Osteoblast (primary cell): Measurements from ENCODE around the gene ABLIM2. TPM values are rescaled to one million over a fixed set of nuclear protein-coding genes. Genes with fewer than 3 reads are reported as not detected.

Source experiments
- DNase-seq: peaks from one replicate; pipeline ENCODE4 v3.0.0; 2011; ENCODE audit warnings: low spot score, mixed read lengths; ENCODE audit not compliant: insufficient read length; ENCODE audit errors: missing footprints
- H2AFZ ChIP-seq: 2 replicates; pipeline ENCODE4 v1.6.0; 2011; ENCODE audit warnings: mild to moderate bottlenecking, low read length
- H3K27ac ChIP-seq: 2 replicates; pipeline ENCODE4 v1.5.1; 2011; ENCODE audit warnings: mild to moderate bottlenecking, low read depth, low read length, moderate library complexity
- H3K27me3 ChIP-seq: 2 replicates; pipeline ENCODE4 v1.6.0; 2012; ENCODE audit warnings: mild to moderate bottlenecking, control low read depth, inconsistent platforms, low read length, moderate library complexity; ENCODE audit not compliant: insufficient read depth
- H3K36me3 ChIP-seq: 2 replicates; pipeline ENCODE4 v1.5.1; 2011; ENCODE audit warnings: mild to moderate bottlenecking, low read length, control low read depth, moderate library complexity; ENCODE audit not compliant: insufficient read depth
- H3K4me1 ChIP-seq: 2 replicates; pipeline ENCODE4 v1.5.1; 2011; ENCODE audit warnings: mild to moderate bottlenecking, low read length, control low read depth, moderate library complexity; ENCODE audit not compliant: insufficient read depth
- H3K4me2 ChIP-seq: 2 replicates; pipeline ENCODE4 v1.6.0; 2011; ENCODE audit warnings: mild to moderate bottlenecking, low read length; ENCODE audit not compliant: insufficient read depth
- H3K4me3 ChIP-seq: fragments of 200-600 bp; sonication (generic); 3 replicates; pipeline ENCODE4 v1.5.1; 2012; ENCODE audit warnings: mild to moderate bottlenecking, low read length, inconsistent platforms; ENCODE audit not compliant: insufficient read depth
- H3K79me2 ChIP-seq: 2 replicates; pipeline ENCODE4 v1.6.0; 2012; ENCODE audit warnings: mild to moderate bottlenecking, low read length, control low read depth, inconsistent platforms; ENCODE audit not compliant: insufficient read depth
- H3K9me3 ChIP-seq: 2 replicates; pipeline ENCODE4 v1.5.1; 2011; ENCODE audit warnings: low read depth, low read length, control low read depth
- H4K20me1 ChIP-seq: 2 replicates; pipeline ENCODE4 v1.6.0; 2012; ENCODE audit warnings: mild to moderate bottlenecking, low read length, control low read depth; ENCODE audit not compliant: insufficient read depth
- total RNA-seq: library from RNA; depleted of rRNA; stranded (reverse); fragments of >200 nt; gene quantifications from 2 replicates; pipeline ENCODE4 v1.2.3, GENCODE V29; 2012
- TF ChIP-seq, protein P1 (sequence below): IDR thresholded peaks from 2 replicates; pipeline ENCODE4 v1.5.1; 2011; ENCODE audit warnings: mild to moderate bottlenecking, low read depth, low read length, moderate library complexity; ENCODE audit errors: extremely low read depth

ABLIM2 gene
- total RNA-seq, 1 donor, result 0.36 TPM

DNA sequence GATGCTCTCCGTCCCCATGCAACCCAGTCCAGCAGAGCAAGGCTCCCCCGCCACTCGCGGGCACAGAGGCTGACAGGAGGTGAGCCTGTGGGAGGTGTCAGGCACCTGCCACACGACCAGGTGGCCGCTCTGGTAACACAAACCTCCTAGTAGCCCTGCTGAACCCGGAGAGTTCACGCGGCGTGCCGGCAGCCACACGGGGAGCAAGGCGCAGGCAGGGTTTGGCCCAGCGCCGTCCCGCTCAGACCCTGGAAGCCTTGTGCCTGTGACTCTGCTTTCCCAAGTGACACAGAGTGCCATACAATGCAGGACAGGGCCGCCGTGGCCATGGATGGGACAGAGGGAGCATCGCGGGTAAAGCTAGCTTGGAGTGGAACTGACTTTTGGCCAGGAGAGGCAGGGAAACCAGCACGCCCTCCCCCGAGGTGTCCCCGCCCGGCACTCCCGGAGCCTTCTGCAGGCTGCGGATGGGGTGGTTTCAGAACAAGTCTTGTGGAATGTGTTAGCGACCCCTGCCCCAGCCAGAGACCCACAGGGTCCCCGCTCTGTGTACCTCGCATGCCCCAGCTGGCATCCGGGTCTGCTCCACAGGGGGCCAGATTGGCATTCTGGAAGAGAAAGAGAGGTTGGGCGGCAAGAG, 174.2 kb downstream of the ABLIM2 start:
- Histone ChIP-seq H3K4me2 (no peak overlapping the region), H4K20me1 (no peaks in the 10 kb centered on the region), H3K36me3 (no peaks in the 10 kb centered on the region), H3K4me3 (no peak overlapping the region), H3K79me2 (peaks cover 15% of the 10 kb centered on the region), H3K27ac (no peak overlapping the region), H2AFZ (no peak overlapping the region), H3K9me3 (no peaks in the 10 kb centered on the region), H3K27me3 (no peaks in the 10 kb centered on the region), H3K4me1 (peaks cover 22% of the 10 kb centered on the region)
- peak; percentile 57 for DNase-seq
- TF ChIP-seq, protein P1, sequence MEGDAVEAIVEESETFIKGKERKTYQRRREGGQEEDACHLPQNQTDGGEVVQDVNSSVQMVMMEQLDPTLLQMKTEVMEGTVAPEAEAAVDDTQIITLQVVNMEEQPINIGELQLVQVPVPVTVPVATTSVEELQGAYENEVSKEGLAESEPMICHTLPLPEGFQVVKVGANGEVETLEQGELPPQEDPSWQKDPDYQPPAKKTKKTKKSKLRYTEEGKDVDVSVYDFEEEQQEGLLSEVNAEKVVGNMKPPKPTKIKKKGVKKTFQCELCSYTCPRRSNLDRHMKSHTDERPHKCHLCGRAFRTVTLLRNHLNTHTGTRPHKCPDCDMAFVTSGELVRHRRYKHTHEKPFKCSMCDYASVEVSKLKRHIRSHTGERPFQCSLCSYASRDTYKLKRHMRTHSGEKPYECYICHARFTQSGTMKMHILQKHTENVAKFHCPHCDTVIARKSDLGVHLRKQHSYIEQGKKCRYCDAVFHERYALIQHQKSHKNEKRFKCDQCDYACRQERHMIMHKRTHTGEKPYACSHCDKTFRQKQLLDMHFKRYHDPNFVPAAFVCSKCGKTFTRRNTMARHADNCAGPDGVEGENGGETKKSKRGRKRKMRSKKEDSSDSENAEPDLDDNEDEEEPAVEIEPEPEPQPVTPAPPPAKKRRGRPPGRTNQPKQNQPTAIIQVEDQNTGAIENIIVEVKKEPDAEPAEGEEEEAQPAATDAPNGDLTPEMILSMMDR, result no peak

DNA sequence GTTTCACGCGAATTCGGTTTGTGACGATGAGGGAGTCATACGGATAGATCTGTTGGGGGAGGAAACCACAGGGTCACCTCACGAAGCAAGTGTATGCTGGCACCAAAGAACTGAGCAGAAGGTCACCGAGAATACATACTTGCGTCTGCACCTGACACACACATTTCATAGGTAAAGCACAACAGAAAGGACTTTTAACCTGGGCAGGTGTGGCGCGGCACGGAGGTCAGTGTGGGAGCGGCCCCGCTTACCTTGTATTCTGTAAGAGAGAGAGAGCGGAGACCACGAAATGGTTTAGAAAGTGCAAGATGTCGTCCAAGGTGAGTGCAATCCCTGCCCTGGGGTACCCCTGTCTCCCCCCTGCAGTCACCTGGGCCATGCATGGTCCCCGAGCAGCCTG, 175.3 kb downstream of the ABLIM2 start:
- Histone ChIP-seq H3K9me3 (no peaks in the 10 kb centered on the region), H3K4me3 (no peak overlapping the region), H3K4me2 (no peak overlapping the region), H3K27ac (no peak overlapping the region), H2AFZ (no peak overlapping the region), H4K20me1 (no peaks in the 10 kb centered on the region), H3K27me3 (no peaks in the 10 kb centered on the region), H3K4me1 (peaks cover 22% of the 10 kb centered on the region), H3K79me2 (peaks cover 15% of the 10 kb centered on the region), H3K36me3 (no peaks in the 10 kb centered on the region)
- TF ChIP-seq, protein P1, result no peak
- DNase-seq, result peak; percentile 49

DNA sequence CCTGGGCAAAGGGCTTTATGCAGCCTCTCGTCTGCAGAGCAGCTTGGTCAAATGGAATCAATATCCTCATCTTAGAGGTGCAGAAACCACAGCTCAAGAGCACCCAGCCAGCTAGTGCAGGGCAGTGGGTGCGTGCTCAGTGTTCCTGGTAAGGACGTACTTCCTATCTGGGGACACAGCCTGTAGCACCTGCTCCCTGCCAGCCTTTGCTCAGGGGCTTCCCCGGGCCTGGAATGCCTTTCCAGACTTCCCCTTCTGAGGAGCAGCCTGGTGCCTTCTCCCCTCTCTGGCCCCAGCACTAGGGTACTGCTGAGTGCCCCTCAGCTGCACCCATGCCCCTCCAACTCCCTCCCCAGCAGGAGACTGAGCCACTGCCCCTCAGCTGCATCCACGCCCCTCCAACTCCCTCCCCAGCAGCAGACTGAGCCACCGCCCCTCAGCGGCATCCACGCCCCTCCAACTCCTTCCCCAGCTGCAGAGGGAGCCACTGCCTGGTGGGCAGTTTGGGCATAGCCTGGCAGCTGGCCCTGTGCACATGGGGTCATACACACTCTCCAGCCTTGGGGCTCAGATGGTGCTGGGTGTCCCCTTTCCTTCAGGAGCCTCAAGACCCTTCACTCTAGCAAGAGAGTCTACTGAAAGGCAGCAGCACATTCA, 176.7 kb downstream of the ABLIM2 start:
- no peak overlapping the region for H3K4me2 ChIP-seq
- peak; percentile 53 for DNase-seq

DNA sequence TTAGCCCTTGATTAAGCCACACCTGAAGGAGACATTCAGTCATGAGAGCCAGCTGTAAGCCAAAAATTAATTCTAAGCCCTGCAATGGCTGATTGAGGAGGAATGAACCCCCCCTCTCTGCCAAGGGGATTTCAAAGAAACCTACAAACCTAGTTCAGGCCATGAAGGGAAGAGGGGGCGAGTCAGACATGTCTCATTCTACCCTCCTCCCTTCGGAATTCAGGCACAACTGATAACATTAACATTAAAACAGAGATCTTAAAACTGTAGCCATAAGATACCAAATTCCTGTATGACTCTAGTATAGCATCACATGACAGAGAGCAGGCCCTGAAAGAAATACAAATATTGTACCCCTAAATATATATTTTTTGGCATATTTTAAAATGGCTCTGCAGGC, 178.6 kb downstream of the ABLIM2 start:
- TF ChIP-seq, protein P1, result no peak
- Histone ChIP-seq H3K79me2 (no peaks in the 10 kb centered on the region), H3K4me3 (no peak overlapping the region), H3K4me2 (no peak overlapping the region), H4K20me1 (no peaks in the 10 kb centered on the region), H3K27ac (no peak overlapping the region), H3K4me1 (peaks cover 11% of the 10 kb centered on the region), H2AFZ (no peak overlapping the region), H3K27me3 (no peaks in the 10 kb centered on the region), H3K36me3 (no peaks in the 10 kb centered on the region), H3K9me3 (no peaks in the 10 kb centered on the region)
- peak; percentile 72 for DNase-seq

More for the DNA sequence above, 176.7 kb downstream of the ABLIM2 start:
- Histone ChIP-seq H2AFZ (no peak overlapping the region), H4K20me1 (no peaks in the 10 kb centered on the region), H3K27ac (no peak overlapping the region), H3K9me3 (no peaks in the 10 kb centered on the region), H3K79me2 (peaks cover 10% of the 10 kb centered on the region), H3K4me1 (peaks cover 24% of the 10 kb centered on the region), H3K27me3 (no peaks in the 10 kb centered on the region), H3K36me3 (no peaks in the 10 kb centered on the region), H3K4me3 (no peak overlapping the region)
- TF ChIP-seq, protein P1, result no peak
